ENCODE data around the gene ITGB5.

GRCh38 chr3:124773351-124774326, 113.5 kb downstream of the ITGB5 start:
- no peak for TF ChIP-seq CTCF (IDR thresholded peaks at IDR 0.05)
- TF ChIP-seq POLR2A (IDR thresholded peaks at IDR 0.05) = no peak
- no peak for TF ChIP-seq POLR2AphosphoS5 (IDR thresholded peaks at IDR 0.05)

Measured in suprapubic skin (tissue), 4 donors.